H1 (cell line): ENCODE results near the gene SYN1. TPM values are rescaled to one million over a fixed set of nuclear protein-coding genes. Genes with fewer than 3 reads are reported as not detected.

Source experiments
- CTCF ChIA-PET: fragments of 300-600 bp; sonication (Branson Sonifier 250); formaldehyde crosslinking; loops from one replicate; lab custom pipeline; 2021; ENCODE audit not compliant: partially characterized antibody; lab: Charles Lee
- POLR2A ChIA-PET: fragments of 300-600 bp; sonication (Branson Sonifier 250); formaldehyde crosslinking; loops from one replicate; lab custom pipeline; 2021; ENCODE audit warnings: inconsistent platforms; ENCODE audit not compliant: partially characterized antibody; lab: Charles Lee
- DNase-seq, 2 experiments: peaks; one replicate each; pipeline versions ENCODE4 v3.0.0 to v3.0.0-alpha.2; 2010 to 2022; ENCODE audit warnings: low spot score in 2 of 2, low read depth in 1 of 2, mixed read lengths in 1 of 2
- FAIRE-seq: peaks from 2 replicates; lab custom pipeline; 2011; peaks lifted over from hg19 to GRCh38; lab: Jason Lieb, UNC
- H2AFZ ChIP-seq: 2 replicates; pipeline ENCODE4 v1.8.1; 2012; ENCODE audit warnings: low read length, inconsistent platforms
- H2AK5ac ChIP-seq: 2 replicates; pipeline ENCODE4 v1.6.1; 2013; ENCODE audit warnings: low read depth, low read length
- H2BK120ac ChIP-seq: replicated peaks from 2 replicates; pipeline ENCODE3; 2013; ENCODE audit warnings: low read depth, low read length, inconsistent platforms
- H2BK12ac ChIP-seq: 2 replicates; pipeline ENCODE4 v1.6.1; 2013; ENCODE audit warnings: low read depth, low read length
- H2BK15ac ChIP-seq: 2 replicates; pipeline ENCODE4 v1.6.1; 2013; ENCODE audit warnings: low read length
- H2BK20ac ChIP-seq: 2 replicates; pipeline ENCODE4 v1.6.1; 2013; ENCODE audit warnings: low read length
- H2BK5ac ChIP-seq: 2 replicates; pipeline ENCODE4 v1.6.1; 2013; ENCODE audit warnings: low read depth, low read length
- H3K14ac ChIP-seq: 2 replicates; pipeline ENCODE4 v1.6.1; 2013; ENCODE audit warnings: inconsistent platforms; ENCODE audit not compliant: insufficient read length
- H3K18ac ChIP-seq: 2 replicates; pipeline ENCODE4 v1.6.1; 2013; ENCODE audit warnings: low read length; ENCODE audit errors: extremely low read depth
- H3K23ac ChIP-seq: 2 replicates; pipeline ENCODE4 v1.6.1; 2013; ENCODE audit warnings: inconsistent platforms; ENCODE audit not compliant: insufficient read length
- H3K23me2 ChIP-seq: 2 replicates; pipeline ENCODE4 v1.6.1; 2013; ENCODE audit warnings: low read depth, low read length
- H3K27ac ChIP-seq: 2 replicates; pipeline ENCODE4 v1.6.1; 2011; ENCODE audit warnings: low read depth, low read length, inconsistent platforms
- H3K27me3 ChIP-seq, 4 experiments: replicated peaks in 1 of 4; 1 replicate in 1 of 4; 2 replicates in 3 of 4; pipeline versions ENCODE4 v1.6.1 to v1.8.1; 2011 to 2013; ENCODE audit warnings: low read length in 3 of 4, mild to moderate bottlenecking in 3 of 4, inconsistent platforms in 2 of 4, mixed read lengths in 2 of 4, moderate library complexity in 1 of 4; ENCODE audit not compliant: control insufficient read depth in 3 of 4, insufficient read depth in 3 of 4; ENCODE audit errors: extremely low read depth in 1 of 4
- H3K36me3 ChIP-seq, 4 experiments: 2 replicates each; pipeline versions ENCODE4 v1.6.1 to v1.8.1; 2011 to 2013; ENCODE audit warnings: mild to moderate bottlenecking in 4 of 4, low read length in 3 of 4, moderate library complexity in 2 of 4, control low read depth in 1 of 4, inconsistent platforms in 1 of 4; ENCODE audit not compliant: insufficient read depth in 4 of 4, control insufficient read depth in 2 of 4
- H3K4ac ChIP-seq: replicated peaks from 2 replicates; pipeline ENCODE3; 2013; ENCODE audit warnings: low read length, low read depth, mixed read lengths, inconsistent platforms; ENCODE audit not compliant: insufficient read length
- H3K4me1 ChIP-seq, 4 experiments: replicated peaks in 1 of 4; 1 replicate in 1 of 4; 2 replicates in 3 of 4; pipeline versions ENCODE4 v1.6.1 to v1.8.1; 2011 to 2013; ENCODE audit warnings: low read length in 3 of 4, inconsistent platforms in 2 of 4, mixed read lengths in 1 of 4; ENCODE audit not compliant: insufficient read depth in 4 of 4, control insufficient read depth in 3 of 4
- H3K4me2 ChIP-seq, 2 experiments: 2 replicates each; pipeline versions ENCODE4 v1.6.1 to v1.8.1; 2011 to 2013; ENCODE audit warnings: low read depth in 2 of 2, low read length in 2 of 2, control low read depth in 1 of 2, inconsistent platforms in 1 of 2, mild to moderate bottlenecking in 1 of 2; ENCODE audit not compliant: insufficient read depth in 1 of 2
- H3K4me3 ChIP-seq, 4 experiments: fragments of 200-600, 300-600 bp in 1 of 4; sonication (generic), shearing (Covaris generic), sonication (Bioruptor Twin) in 1 of 4; 2 replicates each; pipeline versions ENCODE4 v1.5.1 to v1.8.1; 2011 to 2016; ENCODE audit warnings: low read length in 4 of 4, low read depth in 3 of 4, control low read depth in 2 of 4, inconsistent platforms in 2 of 4, mild to moderate bottlenecking in 2 of 4, mixed read lengths in 1 of 4, moderate library complexity in 1 of 4; ENCODE audit not compliant: insufficient read depth in 2 of 4; ENCODE audit errors: extremely low read depth in 1 of 4
- H3K56ac ChIP-seq: replicated peaks from 2 replicates; pipeline ENCODE3; 2013; ENCODE audit warnings: low read depth, mild to moderate bottlenecking, mixed read lengths, low read length, inconsistent platforms; ENCODE audit not compliant: insufficient read length
- H3K79me1 ChIP-seq: 2 replicates; pipeline ENCODE4 v1.6.1; 2013; ENCODE audit warnings: low read depth, low read length, control low read depth
- H3K79me2 ChIP-seq, 2 experiments: 2 replicates each; pipeline versions ENCODE4 v1.6.1 to v1.8.1; 2012 to 2013; ENCODE audit warnings: low read length in 2 of 2, mild to moderate bottlenecking in 2 of 2, inconsistent platforms in 1 of 2; ENCODE audit not compliant: insufficient read depth in 2 of 2, control insufficient read depth in 1 of 2
- H3K9ac ChIP-seq, 4 experiments: replicated peaks in 1 of 4; 1 replicate in 1 of 4; 2 replicates in 3 of 4; pipeline versions ENCODE4 v1.6.1 to v1.8.1; 2011 to 2013; ENCODE audit warnings: low read depth in 3 of 4, low read length in 3 of 4, control low read depth in 2 of 4, mild to moderate bottlenecking in 2 of 4, moderate library complexity in 2 of 4, inconsistent platforms in 1 of 4; ENCODE audit errors: extremely low read depth in 1 of 4
- H3K9me3 ChIP-seq, 2 experiments: 2 replicates each; pipeline versions ENCODE4 v1.6.1 to v1.8.1; 2012 to 2013; ENCODE audit warnings: mild to moderate bottlenecking in 2 of 2, moderate library complexity in 2 of 2, control low read depth in 1 of 2, inconsistent platforms in 1 of 2, low read depth in 1 of 2, low read length in 1 of 2, mixed read lengths in 1 of 2; ENCODE audit not compliant: insufficient read depth in 2 of 2
- H4K20me1 ChIP-seq, 2 experiments: replicated peaks in 1 of 2; 2 replicates each; pipeline versions ENCODE3 to v1.8.1; 2011 to 2013; ENCODE audit warnings: inconsistent platforms in 2 of 2, low read length in 2 of 2, mild to moderate bottlenecking in 1 of 2; ENCODE audit not compliant: insufficient read depth in 2 of 2, control insufficient read depth in 1 of 2
- H4K5ac ChIP-seq: 2 replicates; pipeline ENCODE4 v1.6.1; 2013; ENCODE audit warnings: low read length, low read depth, mixed read lengths, inconsistent platforms; ENCODE audit not compliant: insufficient read length
- H4K8ac ChIP-seq: 2 replicates; pipeline ENCODE4 v1.8.0; 2013; ENCODE audit warnings: mild to moderate bottlenecking, moderate library complexity, low read length, inconsistent platforms; ENCODE audit not compliant: insufficient read depth; ENCODE audit errors: extremely low read depth
- H4K91ac ChIP-seq: replicated peaks from 2 replicates; pipeline ENCODE3; 2013; ENCODE audit warnings: low read length, mixed read lengths, inconsistent platforms; ENCODE audit not compliant: insufficient read length
- BACH1 ChIP-seq: IDR thresholded peaks from 2 replicates; pipeline ENCODE4 v1.6.1; 2012; ENCODE audit warnings: low read length, improper control_type of control experiment
- BRCA1 ChIP-seq: IDR thresholded peaks from 2 replicates; pipeline ENCODE4 v1.6.1; 2012; ENCODE audit warnings: low read depth, low read length, improper control_type of control experiment
- CEBPB ChIP-seq: IDR thresholded peaks from 2 replicates; pipeline ENCODE4 v1.6.1; 2012; ENCODE audit warnings: low read depth, low read length
- CHD2 ChIP-seq: IDR thresholded peaks from 2 replicates; pipeline ENCODE4 v1.6.1; 2012; ENCODE audit warnings: low read length, improper control_type of control experiment
- EGR1 ChIP-seq: IDR thresholded peaks from 2 replicates; pipeline ENCODE4 v1.6.1; 2011; ENCODE audit warnings: low read depth, low read length, borderline replicate concordance
- GTF2F1 ChIP-seq: IDR thresholded peaks from 2 replicates; pipeline ENCODE4 v1.6.1; 2012; ENCODE audit warnings: low read depth, low read length, improper control_type of control experiment, borderline replicate concordance
- JUND ChIP-seq: IDR thresholded peaks from 2 replicates; pipeline ENCODE4 v1.6.1; 2011; ENCODE audit warnings: mild to moderate bottlenecking, improper control_type of control experiment, low read length
- NRF1 ChIP-seq: IDR thresholded peaks from 2 replicates; pipeline ENCODE4 v1.6.1; 2011; ENCODE audit warnings: mild to moderate bottlenecking, low read depth, low read length, improper control_type of control experiment
- RNF2 ChIP-seq: fragments of 200-900, 300-1000 bp; sonication (generic); IDR thresholded peaks from 2 replicates; pipeline ENCODE4 v1.7.1; 2016; ENCODE audit warnings: borderline replicate concordance, low read depth, mild to moderate bottlenecking, antibody characterized with exemption, low read length; ENCODE audit not compliant: poor library complexity, severe bottlenecking; ENCODE audit errors: missing control alignments
- SP1 ChIP-seq: IDR thresholded peaks from 2 replicates; pipeline ENCODE4 v1.6.1; 2011; ENCODE audit warnings: low read depth, low read length
- SP2 ChIP-seq: IDR thresholded peaks from 2 replicates; pipeline ENCODE4 v1.6.1; 2012; ENCODE audit warnings: mild to moderate bottlenecking, low read length, inconsistent platforms
- TAF1 ChIP-seq: IDR thresholded peaks from 2 replicates; pipeline ENCODE4 v1.6.1; 2011; ENCODE audit warnings: mild to moderate bottlenecking, low read depth, low read length
- TAF7 ChIP-seq: optimal IDR thresholded peaks from 2 replicates; pipeline ENCODE3; 2011; ENCODE audit warnings: low read depth, mild to moderate bottlenecking, inconsistent platforms, low read length, moderate library complexity, borderline replicate concordance
- WGBS, 2 experiments: shearing (Covaris generic) in 1 of 2; methylation state at CpG; one replicate each; pipeline versions ENCODE4 v1.1.6 to v1.1.7; 2013 to 2015; ENCODE audit warnings: low lambda C conversion rate in 2 of 2, mixed read lengths in 2 of 2, inconsistent platforms in 1 of 2, low coverage in 1 of 2, missing lambda C conversion rate in 1 of 2; ENCODE audit not compliant: insufficient replicate concordance in 2 of 2, insufficient coverage in 1 of 2, insufficient read length in 1 of 2; ENCODE audit errors: extremely low coverage in 1 of 2, missing lambda C conversion rate in 1 of 2; 5-methylcytosine and 5-hydroxymethylcytosine counted together
- polyA plus RNA-seq, 7 experiments: library from polyadenylated mRNA; depleted of rRNA in 3 of 7; stranded (reverse) in 5 of 7; unstranded in 2 of 7; fragments of >200 nt in 5 of 7; fragments of 200-250 nt in 2 of 7; gene quantifications; 1 replicate in 5 of 7; 2 replicates in 1 of 7; 4 replicates in 1 of 7; pipeline versions ENCODE4 v1.2.1 to v1.2.3, GENCODE V29; 2011 to 2013; ENCODE audit warnings: missing spikeins in 2 of 7, mixed read lengths in 2 of 7
- total RNA-seq: library from RNA; stranded (reverse); fragmentation: NEBNext Ultra II Directional; extraction: Animal tissue kit (Norgen Biotek cat#: 25700); gene quantifications from 2 replicates; pipeline ENCODE4 v1.2.1, GENCODE V29; 2021
- TF ChIP-seq, protein P1 (sequence below): IDR thresholded peaks from 2 replicates; pipeline ENCODE4 v1.6.1; 2012; ENCODE audit warnings: inconsistent platforms
- TF ChIP-seq, protein P2 (sequence below): IDR thresholded peaks from 2 replicates; pipeline ENCODE4 v1.6.1; 2012; ENCODE audit warnings: inconsistent platforms

Gene SYN1
- total and polyA plus RNA-seq, 2 of the 8 experiments (the other 6 are each of a cell fraction or from before 2014, with no cell fraction given) = 2.1 to 14.1 TPM

DNA sequence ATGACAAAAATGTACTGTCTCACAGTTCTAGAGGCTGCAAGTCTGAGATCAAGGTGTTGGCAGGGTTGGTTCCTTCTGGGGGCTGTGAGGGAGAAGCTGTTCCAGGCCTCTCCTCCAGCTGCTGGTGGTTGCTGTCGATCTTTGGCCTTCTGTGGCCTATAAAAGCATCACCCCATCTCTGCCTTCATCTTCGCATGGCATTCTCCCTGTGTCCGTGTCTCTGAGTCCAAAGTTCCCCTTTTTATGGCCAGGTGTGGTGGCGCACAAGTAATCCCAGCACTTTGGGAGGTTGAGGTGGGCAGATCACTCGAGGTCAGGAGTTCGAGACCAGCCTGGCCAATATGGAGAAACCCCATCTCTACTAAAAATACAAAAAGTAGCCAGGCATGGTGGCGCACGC lies 90.1 kb downstream of the SYN1 start:
- Histone ChIP-seq H3K4me1 (no peaks in the 10 kb centered on the region), H2BK5ac (no peak overlapping the region)
- no peak for TF ChIP-seq TAF1
- no peak for TF ChIP-seq GTF2F1
- TF ChIP-seq RNF2 = no peak
- TF ChIP-seq SP1 = no peak
- TF ChIP-seq CHD2 = no peak
- no peak for TF ChIP-seq SP2
- TF ChIP-seq, protein P1, sequence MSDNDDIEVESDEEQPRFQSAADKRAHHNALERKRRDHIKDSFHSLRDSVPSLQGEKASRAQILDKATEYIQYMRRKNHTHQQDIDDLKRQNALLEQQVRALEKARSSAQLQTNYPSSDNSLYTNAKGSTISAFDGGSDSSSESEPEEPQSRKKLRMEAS = no peak
- TF ChIP-seq TAF7 = no peak
- no peak for TF ChIP-seq BACH1
- TF ChIP-seq BRCA1 = no peak
- no peak for TF ChIP-seq JUND
- TF ChIP-seq NRF1 = no peak
- no peak for TF ChIP-seq EGR1
- TF ChIP-seq, protein P2, sequence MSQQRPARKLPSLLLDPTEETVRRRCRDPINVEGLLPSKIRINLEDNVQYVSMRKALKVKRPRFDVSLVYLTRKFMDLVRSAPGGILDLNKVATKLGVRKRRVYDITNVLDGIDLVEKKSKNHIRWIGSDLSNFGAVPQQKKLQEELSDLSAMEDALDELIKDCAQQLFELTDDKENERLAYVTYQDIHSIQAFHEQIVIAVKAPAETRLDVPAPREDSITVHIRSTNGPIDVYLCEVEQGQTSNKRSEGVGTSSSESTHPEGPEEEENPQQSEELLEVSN = no peak
- TF ChIP-seq CEBPB = no peak

More for the DNA sequence above, 90.1 kb downstream of the SYN1 start:
- no peak overlapping the region for H3K56ac ChIP-seq
- H3K23ac ChIP-seq = no peak overlapping the region
- H4K5ac ChIP-seq = no peak overlapping the region
- no peaks in the 10 kb centered on the region for H3K79me2 ChIP-seq
- no peak overlapping the region for H2AK5ac ChIP-seq
- no peak overlapping the region for H3K27ac ChIP-seq
- no peak overlapping the region for H3K14ac ChIP-seq
- POLR2A ChIA-PET = no interaction called here
- no peak overlapping the region for H3K4me3 ChIP-seq
- no peaks in the 10 kb centered on the region for H3K27me3 ChIP-seq
- no peak overlapping the region for H4K8ac ChIP-seq
- no peak overlapping the region for H3K4ac ChIP-seq
- no peak overlapping the region for H3K9ac ChIP-seq
- no peak overlapping the region for H2BK120ac ChIP-seq
- no peaks in the 10 kb centered on the region for H3K79me1 ChIP-seq
- no peak overlapping the region for H2BK12ac ChIP-seq
- H2AFZ ChIP-seq = no peak overlapping the region
- WGBS, 2 experiments = 89% methylated on average over 7 of the region's 8 CpGs; no CpG with 5 or more reads in 1 of the 2 experiments
- no peak for FAIRE-seq
- CTCF ChIA-PET = no interaction called here
- H3K18ac ChIP-seq = no peak overlapping the region
- no peak overlapping the region for H3K4me2 ChIP-seq
- H3K23me2 ChIP-seq = no peaks in the 10 kb centered on the region
- no peaks in the 10 kb centered on the region for H3K9me3 ChIP-seq
- DNase-seq = no peak
- H2BK20ac ChIP-seq = no peak overlapping the region
- no peaks in the 10 kb centered on the region for H4K20me1 ChIP-seq
- H2BK15ac ChIP-seq = no peak overlapping the region
- H3K36me3 ChIP-seq = no peaks in the 10 kb centered on the region
- no peak overlapping the region for H4K91ac ChIP-seq
